Measurements from ENCODE around the gene FXN. TPM values are rescaled to one million over a fixed set of nuclear protein-coding genes. Genes with fewer than 3 reads are reported as not detected.

The FXN gene
- total and polyA plus RNA-seq, 2 donors (not counting 1 experiment from before 2014, with no cell fraction given): 8.8 to 9.6 TPM

DNA sequence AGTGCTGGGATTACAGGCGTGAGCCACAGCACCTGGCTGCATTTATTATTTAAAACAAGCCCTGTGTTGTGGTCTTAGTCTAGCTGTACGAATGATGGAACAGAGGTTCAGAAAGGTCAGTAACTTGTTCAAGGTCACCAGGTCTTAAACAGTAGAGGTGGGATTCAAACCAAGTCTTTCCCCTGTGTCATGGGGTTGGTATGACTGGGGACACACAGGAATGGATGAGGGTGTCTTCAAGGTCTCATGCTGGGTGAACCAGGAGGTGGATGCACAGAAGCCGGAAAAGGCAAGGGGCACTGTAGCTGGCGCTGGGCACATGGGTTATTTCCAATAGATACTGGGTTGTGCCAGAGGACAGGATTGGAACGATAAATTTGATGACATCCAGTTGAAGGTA, 106.3 kb downstream of the FXN start:
- no peaks in the 10 kb centered on the region for H3K4me1 ChIP-seq (ENCODE audit: control insufficient read depth in 2 of 2, insufficient read depth in 2 of 2, low read length in 2 of 2)
- H3K4me3 Mint-ChIP-seq: no peak overlapping the region
- no peak overlapping the region for H3K9ac ChIP-seq (ENCODE audit: low read length)
- H3K27ac ChIP-seq (ENCODE audit: low read length in 2 of 2): no peak overlapping the region
- peaks cover 2% of the 10 kb centered on the region for H3K27me3 Mint-ChIP-seq
- TF ChIP-seq CTCF (IDR thresholded peaks at IDR 0.05) (no peak), EZH2 (IDR thresholded peaks at IDR 0.05; ENCODE audit: borderline replicate concordance, insufficient read depth, low read depth, low read length, poor library complexity, severe bottlenecking) (no peak)
- H4K20me1 ChIP-seq (ENCODE audit: control insufficient read depth, insufficient read depth, low read length, poor library complexity, severe bottlenecking): no peaks in the 10 kb centered on the region
- H3K4me2 ChIP-seq (replicated peaks; ENCODE audit: low read depth, low read length, poor library complexity, severe bottlenecking): no peak overlapping the region
- H3K36me3 ChIP-seq (replicated peaks in 1 of 2; ENCODE audit: control extremely low read depth in 1 of 2, control insufficient read depth in 1 of 2, extremely low read depth in 1 of 2, insufficient read depth in 2 of 2, low read length in 1 of 2): no peaks in the 10 kb centered on the region
- intact Hi-C loops (cut with micrococcal nuclease): no loop called here
- no peak overlapping the region for H3K4me3 ChIP-seq (ENCODE audit: control extremely low read depth in 1 of 5, extremely low read depth in 1 of 5, insufficient read depth in 1 of 5, low read depth in 2 of 5, low read length in 4 of 5)
- WGBS (ENCODE audit: insufficient coverage): 95% methylated on average over 5 of the region's 5 CpGs
- no peaks in the 10 kb centered on the region for H3K9me3 ChIP-seq (ENCODE audit: control extremely low read depth in 1 of 3, control insufficient read depth in 2 of 3, insufficient read depth in 1 of 3, low read length in 2 of 3)
- POLR2A ChIA-PET: no interaction called here
- CTCF ChIA-PET: no interaction called here
- no peaks in the 10 kb centered on the region for H3K27me3 ChIP-seq (replicated peaks in 1 of 4; ENCODE audit: control extremely low read depth in 1 of 4, control insufficient read depth in 3 of 4, insufficient read depth in 4 of 4, low read length in 3 of 4)
- H3K9me3 Mint-ChIP-seq (ENCODE audit: insufficient read depth): no peaks in the 10 kb centered on the region
- H2AFZ ChIP-seq (ENCODE audit: insufficient read depth, low read depth, low read length, poor library complexity, severe bottlenecking): no peak overlapping the region
- no peak for ATAC-seq (ENCODE audit: low read depth)
- H3K79me2 ChIP-seq (ENCODE audit: control insufficient read depth, insufficient read depth, low read length): no peaks in the 10 kb centered on the region
- no peaks in the 10 kb centered on the region for H3K4me1 Mint-ChIP-seq
- DNase-seq: no peak
- H3K27ac Mint-ChIP-seq: no peak overlapping the region

GRCh38 chr9:69143291-69143690, 107.7 kb downstream of the FXN start:
- no peak overlapping the region for H3K4me2 ChIP-seq (replicated peaks; ENCODE audit: low read depth, low read length, poor library complexity, severe bottlenecking)
- POLR2A ChIA-PET: no interaction called here
- H3K27me3 ChIP-seq (replicated peaks in 1 of 4; ENCODE audit: control extremely low read depth in 1 of 4, control insufficient read depth in 3 of 4, insufficient read depth in 4 of 4, low read length in 3 of 4): no peaks in the 10 kb centered on the region
- H3K4me3 ChIP-seq (ENCODE audit: control extremely low read depth in 1 of 5, extremely low read depth in 1 of 5, insufficient read depth in 1 of 5, low read depth in 2 of 5, low read length in 4 of 5): no peak overlapping the region
- WGBS (ENCODE audit: insufficient coverage): no CpG with 5 or more reads among the region's 1 CpG
- no peak overlapping the region for H3K27ac Mint-ChIP-seq
- H3K79me2 ChIP-seq (ENCODE audit: control insufficient read depth, insufficient read depth, low read length): no peaks in the 10 kb centered on the region
- no peaks in the 10 kb centered on the region for H3K4me1 Mint-ChIP-seq
- DNase-seq (no peak), ATAC-seq (ENCODE audit: low read depth) (no peak)
- peaks cover 2% of the 10 kb centered on the region for H3K27me3 Mint-ChIP-seq
- H3K36me3 ChIP-seq (replicated peaks in 1 of 2; ENCODE audit: control extremely low read depth in 1 of 2, control insufficient read depth in 1 of 2, extremely low read depth in 1 of 2, insufficient read depth in 2 of 2, low read length in 1 of 2): no peaks in the 10 kb centered on the region
- TF ChIP-seq CTCF (IDR thresholded peaks at IDR 0.05) (no peak), EZH2 (IDR thresholded peaks at IDR 0.05; ENCODE audit: borderline replicate concordance, insufficient read depth, low read depth, low read length, poor library complexity, severe bottlenecking) (no peak)
- no peaks in the 10 kb centered on the region for H3K9me3 ChIP-seq (ENCODE audit: control extremely low read depth in 1 of 3, control insufficient read depth in 2 of 3, insufficient read depth in 1 of 3, low read length in 2 of 3)
- no peak overlapping the region for H2AFZ ChIP-seq (ENCODE audit: insufficient read depth, low read depth, low read length, poor library complexity, severe bottlenecking)
- no peaks in the 10 kb centered on the region for H3K9me3 Mint-ChIP-seq (ENCODE audit: insufficient read depth)
- intact Hi-C loops (cut with micrococcal nuclease): no loop called here
- H3K4me1 ChIP-seq (ENCODE audit: control insufficient read depth in 2 of 2, insufficient read depth in 2 of 2, low read length in 2 of 2): no peaks in the 10 kb centered on the region
- no peak overlapping the region for H3K27ac ChIP-seq (ENCODE audit: low read length in 2 of 2)
- H3K9ac ChIP-seq (ENCODE audit: low read length): no peak overlapping the region
- H3K4me3 Mint-ChIP-seq: no peak overlapping the region
- no peaks in the 10 kb centered on the region for H4K20me1 ChIP-seq (ENCODE audit: control insufficient read depth, insufficient read depth, low read length, poor library complexity, severe bottlenecking)
- CTCF ChIA-PET: no interaction called here

Data from B cell (primary cell).